IMR-90 (cell line): ENCODE results near the gene ZBTB14. TPM values are rescaled to one million over a fixed set of nuclear protein-coding genes. Genes with fewer than 3 reads are reported as not detected.

Experiments used
- ATAC-seq: fragments of 200-7000 bp; cut with Tn5 transposase; 2 replicates; pipeline ENCODE4 v1.9.1; 2020; ENCODE audit warnings: low read depth, mild to moderate bottlenecking, moderate library complexity
- BruUV-seq: library from RNA; stranded (reverse); fragments of 400-500 nt; replicated peaks from 2 replicates; lab custom pipeline; 2021; lab: Mats Ljungman, UMichigan
- CTCF ChIA-PET: fragments of 300-600 bp; formaldehyde crosslinking; extraction: SDS; loops from one replicate; lab custom pipeline; 2021; ENCODE audit warnings: antibody characterized with exemption; lab: Yijun Ruan, JAX
- POLR2A ChIA-PET: fragments of 300-600 bp; sonication (Branson Sonifier 250); formaldehyde crosslinking; loops from one replicate; lab custom pipeline; 2022; ENCODE audit warnings: antibody characterized with exemption; ENCODE audit not compliant: unreplicated experiment; lab: Charles Lee
- DNase-seq: peaks from one replicate; pipeline ENCODE4 v3.0.0; 2013
- H2AFZ ChIP-seq: replicated peaks from 2 replicates; pipeline ENCODE3; 2013; ENCODE audit warnings: low read length, mild to moderate bottlenecking; ENCODE audit not compliant: poor library complexity
- H2AK5ac ChIP-seq: 2 replicates; pipeline ENCODE4 v1.6.1; 2013; ENCODE audit warnings: low read depth, low read length, inconsistent platforms
- H2AK9ac ChIP-seq: replicated peaks from 2 replicates; pipeline ENCODE3; 2013; ENCODE audit warnings: mild to moderate bottlenecking, low read depth, low read length, moderate library complexity; ENCODE audit not compliant: poor library complexity
- H2BK120ac ChIP-seq: 2 replicates; pipeline ENCODE4 v1.6.1; 2013; ENCODE audit warnings: low read depth, low read length, inconsistent platforms
- H2BK15ac ChIP-seq: 3 replicates; pipeline ENCODE4 v1.6.1; 2013; ENCODE audit warnings: low read depth, low read length, inconsistent platforms
- H2BK20ac ChIP-seq: 2 replicates; pipeline ENCODE4 v1.6.1; 2013; ENCODE audit warnings: low read depth, mild to moderate bottlenecking, inconsistent platforms, low read length, moderate library complexity
- H2BK5ac ChIP-seq: 2 replicates; pipeline ENCODE4 v1.6.1; 2013; ENCODE audit warnings: mild to moderate bottlenecking, low read depth, low read length, inconsistent platforms; ENCODE audit not compliant: poor library complexity, severe bottlenecking
- H3K14ac ChIP-seq: replicated peaks from 2 replicates; pipeline ENCODE4 v1.6.1; 2013; ENCODE audit warnings: low read depth, low read length, inconsistent platforms
- H3K18ac ChIP-seq: 2 replicates; pipeline ENCODE4 v1.6.1; 2013; ENCODE audit warnings: low read depth, low read length, control low read depth
- H3K23ac ChIP-seq: 2 replicates; pipeline ENCODE4 v1.6.1; 2013; ENCODE audit warnings: low read depth, low read length, inconsistent platforms
- H3K27ac ChIP-seq: 2 replicates; pipeline ENCODE4 v1.5.1; 2013; ENCODE audit warnings: mild to moderate bottlenecking, control low read depth, low read length; ENCODE audit not compliant: insufficient read depth
- H3K27me3 ChIP-seq: 2 replicates; pipeline ENCODE4 v1.6.1; 2013; ENCODE audit warnings: low read length; ENCODE audit not compliant: control insufficient read depth, insufficient read depth
- H3K36me3 ChIP-seq: 2 replicates; pipeline ENCODE4 v1.6.1; 2013; ENCODE audit warnings: low read length, mixed read lengths; ENCODE audit not compliant: control insufficient read depth, insufficient read depth
- H3K4ac ChIP-seq: 2 replicates; pipeline ENCODE4 v1.6.1; 2013; ENCODE audit warnings: low read depth, low read length, inconsistent platforms
- H3K4me1 ChIP-seq: 2 replicates; pipeline ENCODE4 v1.6.1; 2013; ENCODE audit warnings: low read length, mixed read lengths; ENCODE audit not compliant: control insufficient read depth, insufficient read depth
- H3K4me2 ChIP-seq: 2 replicates; pipeline ENCODE4 v1.6.1; 2013; ENCODE audit warnings: low read depth, mild to moderate bottlenecking, control low read depth, low read length, moderate library complexity
- H3K4me3 ChIP-seq: 2 replicates; pipeline ENCODE4 v1.5.1; 2013; ENCODE audit warnings: low read depth, mild to moderate bottlenecking, control low read depth, low read length, moderate library complexity; ENCODE audit not compliant: insufficient read depth
- H3K56ac ChIP-seq: 2 replicates; pipeline ENCODE4 v1.6.1; 2013; ENCODE audit warnings: low read length, inconsistent platforms; ENCODE audit not compliant: insufficient read depth; ENCODE audit errors: extremely low read depth
- H3K79me1 ChIP-seq, 2 experiments: 2 replicates each; pipeline ENCODE4 v1.6.1; 2013; ENCODE audit warnings: low read length in 2 of 2, inconsistent platforms in 1 of 2, low read depth in 1 of 2
- H3K9ac ChIP-seq: 2 replicates; pipeline ENCODE4 v1.6.1; 2013; ENCODE audit warnings: low read depth, low read length, control low read depth
- H3K9me1 ChIP-seq: 2 replicates; pipeline ENCODE4 v1.6.1; 2013; ENCODE audit warnings: low read length, inconsistent platforms; ENCODE audit not compliant: insufficient read depth
- H3K9me3 ChIP-seq: 2 replicates; pipeline ENCODE4 v1.6.1; 2013; ENCODE audit warnings: low read length; ENCODE audit not compliant: control insufficient read depth, insufficient read depth
- H4K20me1 ChIP-seq: 2 replicates; pipeline ENCODE4 v1.6.1; 2013; ENCODE audit warnings: low read length, inconsistent platforms; ENCODE audit not compliant: insufficient read depth
- H4K5ac ChIP-seq: 2 replicates; pipeline ENCODE4 v1.6.1; 2013; ENCODE audit warnings: mild to moderate bottlenecking, low read depth, low read length, control low read depth
- H4K8ac ChIP-seq, 2 experiments: 2 replicates each; pipeline ENCODE4 v1.6.1; 2013; ENCODE audit warnings: low read depth in 2 of 2, low read length in 2 of 2, control low read depth in 1 of 2, inconsistent platforms in 1 of 2
- H4K91ac ChIP-seq: 2 replicates; pipeline ENCODE4 v1.6.1; 2013; ENCODE audit warnings: low read depth, low read length, inconsistent platforms; ENCODE audit not compliant: insufficient read depth
- BHLHE40 ChIP-seq: fragments of 150-350 bp; IDR thresholded peaks from 2 replicates; pipeline ENCODE4 v1.6.1; 2016; ENCODE audit warnings: mild to moderate bottlenecking, low read depth, low read length
- CEBPB ChIP-seq: IDR thresholded peaks from 2 replicates; pipeline ENCODE4 v1.6.1; 2012; ENCODE audit warnings: low read depth, low read length, improper control_type of control experiment
- ELK1 ChIP-seq: fragments of 150-350 bp; IDR thresholded peaks from 2 replicates; pipeline ENCODE4 v1.6.1; 2016; ENCODE audit warnings: low read depth, mild to moderate bottlenecking, low read length, moderate library complexity, borderline replicate concordance
- MAFK ChIP-seq: IDR thresholded peaks from 2 replicates; pipeline ENCODE4 v1.6.1; 2012; ENCODE audit warnings: low read depth, low read length, improper control_type of control experiment
- MAZ ChIP-seq: IDR thresholded peaks from 2 replicates; pipeline ENCODE4 v1.6.1; 2012; ENCODE audit warnings: low read depth, mild to moderate bottlenecking, low read length, improper control_type of control experiment, moderate library complexity, borderline replicate concordance
- NFE2L2 ChIP-seq: fragments of 150-350 bp; IDR thresholded peaks from 2 replicates; pipeline ENCODE4 v1.6.1; 2016; ENCODE audit warnings: low read depth, mild to moderate bottlenecking, low read length
- POLR2A ChIP-seq: IDR thresholded peaks from 2 replicates; pipeline ENCODE4 v1.6.1; 2012; ENCODE audit warnings: mild to moderate bottlenecking, low read depth, low read length
- RCOR1 ChIP-seq: IDR thresholded peaks from 2 replicates; pipeline ENCODE4 v1.6.1; 2012; ENCODE audit warnings: mild to moderate bottlenecking, low read length, improper control_type of control experiment; ENCODE audit not compliant: insufficient replicate concordance
- SMC3 ChIP-seq: fragments of 150-350 bp; IDR thresholded peaks from 2 replicates; pipeline ENCODE4 v1.6.1; 2016; ENCODE audit warnings: low read depth, mild to moderate bottlenecking, antibody characterized with exemption, low read length, moderate library complexity
- WGBS, 2 experiments: methylation state at CpG; one replicate each; pipeline versions ENCODE4 v1.1.5 to v1.1.7; 2013; ENCODE audit warnings: missing lambda C conversion rate in 2 of 2; ENCODE audit not compliant: insufficient read length in 1 of 2; ENCODE audit errors: extremely low coverage in 2 of 2; 5-methylcytosine and 5-hydroxymethylcytosine counted together
- dilution Hi-C: fragments of 300-500 bp; cut with HindIII; formaldehyde crosslinking; loops from one replicate; pipeline ENCODE4 v1.14.3; 2018; ENCODE audit warnings: low sequenced_read_pairs; ENCODE audit not compliant: unreplicated experiment
- in situ Hi-C: fragments of 300-500 bp; cut with MboI; formaldehyde crosslinking; loops from 3 replicates; pipeline ENCODE4 v1.14.3; 2019; ENCODE audit warnings: low sequenced_read_pairs, inconsistent platforms, mixed read lengths
- intact Hi-C: fragments of 100-400 bp; cut with micrococcal nuclease; formaldehyde crosslinking; loops from 2 replicates; pipeline ENCODE4 v1.10.0; 2022
- polyA plus RNA-seq, 3 experiments: library from polyadenylated mRNA; depleted of rRNA; stranded (reverse); fragments of >200 nt; gene quantifications; 2 replicates each; pipeline ENCODE4 v1.2.3, GENCODE V29; 2012; ENCODE audit warnings: low replicate concordance in 1 of 3
- total RNA-seq: library from RNA; depleted of rRNA; stranded (reverse); fragments of >200 nt; gene quantifications from 2 replicates; pipeline ENCODE4 v1.2.3, GENCODE V29; 2012
- TF ChIP-seq, protein P1 (sequence below): fragments of 150-350 bp; IDR thresholded peaks from 2 replicates; pipeline ENCODE4 v1.6.1; 2017; ENCODE audit warnings: mild to moderate bottlenecking, antibody characterized with exemption, low read length, low read depth

The ZBTB14 gene
- total and polyA plus RNA-seq, 2 of the 4 experiments (the other 2 are of a cell fraction): 5.8 to 9.1 TPM

- Histone ChIP-seq H3K27ac (no peak overlapping the region), H3K18ac (no peak overlapping the region), H3K23ac (no peak overlapping the region), H2BK20ac (no peak overlapping the region), H3K9me1 (peaks cover 4% of the 10 kb centered on the region; the same call in 1 of the 2 replicates), H3K4me1 (no peaks in the 10 kb centered on the region), H3K79me1 (peaks cover 4% of the 10 kb centered on the region in 2 experiments; a peak in 2 of 4 replicates), H3K9me3 (no peaks in the 10 kb centered on the region), H4K8ac (no peak overlapping the region), H3K27me3 (no peaks in the 10 kb centered on the region), H3K4ac (no peak overlapping the region), H4K20me1 (no peaks in the 10 kb centered on the region), H3K4me2 (no peak overlapping the region), H3K14ac (no peak overlapping the region), H4K91ac (no peak overlapping the region), H2AK9ac (no peak overlapping the region), H2AFZ (no peak overlapping the region), H2BK15ac (no peak overlapping the region), H3K4me3 (no peak overlapping the region), H2AK5ac (no peak overlapping the region), H2BK120ac (no peak overlapping the region), H3K36me3 (peaks cover 13% of the 10 kb centered on the region), H2BK5ac (no peak overlapping the region), H3K56ac (no peak overlapping the region), H4K5ac (no peak overlapping the region), H3K9ac (no peak overlapping the region)
- no peak for ATAC-seq
- in situ Hi-C loops: no loop called here
- no peak for DNase-seq
- WGBS, 2 experiments: no CpG with 5 or more reads among the region's 2 CpGs
- TF ChIP-seq MAFK (no peak), ELK1 (no peak), POLR2A (no peak), RCOR1 (no peak), NFE2L2 (no peak), SMC3 (no peak), BHLHE40 (no peak), MAZ (no peak), CEBPB (no peak)
- TF ChIP-seq, protein P1, sequence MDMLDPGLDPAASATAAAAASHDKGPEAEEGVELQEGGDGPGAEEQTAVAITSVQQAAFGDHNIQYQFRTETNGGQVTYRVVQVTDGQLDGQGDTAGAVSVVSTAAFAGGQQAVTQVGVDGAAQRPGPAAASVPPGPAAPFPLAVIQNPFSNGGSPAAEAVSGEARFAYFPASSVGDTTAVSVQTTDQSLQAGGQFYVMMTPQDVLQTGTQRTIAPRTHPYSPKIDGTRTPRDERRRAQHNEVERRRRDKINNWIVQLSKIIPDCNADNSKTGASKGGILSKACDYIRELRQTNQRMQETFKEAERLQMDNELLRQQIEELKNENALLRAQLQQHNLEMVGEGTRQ: no peak
- ChIA-PET POLR2A (no interaction called here), CTCF (no interaction called here)
- dilution Hi-C loops: no loop called here
- intact Hi-C loops: no loop called here
- BruUV-seq: no TSS peak
Observed at GRCh38 chr18:5287854-5288253, 7.7 kb downstream of the ZBTB14 start.
